ENCODE results near the gene TLL2.

DNA sequence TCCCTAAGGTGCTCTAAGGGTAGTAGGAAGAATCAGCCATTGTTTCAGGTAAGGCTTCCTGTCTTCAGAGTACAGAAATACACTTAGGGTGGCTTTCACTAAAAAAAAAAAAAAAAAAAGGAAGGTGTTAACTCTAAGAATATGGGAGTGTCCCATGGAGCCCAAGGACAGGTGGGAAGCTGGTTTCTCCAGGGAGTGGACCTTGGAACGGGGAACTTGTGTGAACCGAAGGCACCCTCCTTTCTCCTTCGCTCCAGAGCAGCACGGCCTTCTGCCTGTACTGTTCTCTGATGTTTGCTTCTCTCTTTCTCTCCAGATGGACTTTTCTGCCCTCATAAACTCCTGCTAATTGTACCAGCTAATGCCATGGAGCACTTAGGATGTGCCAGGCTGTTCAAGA lies 161.1 kb downstream of the TLL2 start:
- TF ChIP-seq, protein P1, sequence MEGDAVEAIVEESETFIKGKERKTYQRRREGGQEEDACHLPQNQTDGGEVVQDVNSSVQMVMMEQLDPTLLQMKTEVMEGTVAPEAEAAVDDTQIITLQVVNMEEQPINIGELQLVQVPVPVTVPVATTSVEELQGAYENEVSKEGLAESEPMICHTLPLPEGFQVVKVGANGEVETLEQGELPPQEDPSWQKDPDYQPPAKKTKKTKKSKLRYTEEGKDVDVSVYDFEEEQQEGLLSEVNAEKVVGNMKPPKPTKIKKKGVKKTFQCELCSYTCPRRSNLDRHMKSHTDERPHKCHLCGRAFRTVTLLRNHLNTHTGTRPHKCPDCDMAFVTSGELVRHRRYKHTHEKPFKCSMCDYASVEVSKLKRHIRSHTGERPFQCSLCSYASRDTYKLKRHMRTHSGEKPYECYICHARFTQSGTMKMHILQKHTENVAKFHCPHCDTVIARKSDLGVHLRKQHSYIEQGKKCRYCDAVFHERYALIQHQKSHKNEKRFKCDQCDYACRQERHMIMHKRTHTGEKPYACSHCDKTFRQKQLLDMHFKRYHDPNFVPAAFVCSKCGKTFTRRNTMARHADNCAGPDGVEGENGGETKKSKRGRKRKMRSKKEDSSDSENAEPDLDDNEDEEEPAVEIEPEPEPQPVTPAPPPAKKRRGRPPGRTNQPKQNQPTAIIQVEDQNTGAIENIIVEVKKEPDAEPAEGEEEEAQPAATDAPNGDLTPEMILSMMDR (IDR thresholded peaks at IDR 0.05) = no peak
- TF ChIP-seq KDM1A (IDR thresholded peaks at IDR 0.05; ENCODE audit: low read depth) (no peak), JUN (IDR thresholded peaks at IDR 0.05) (no peak), EP300 (IDR thresholded peaks at IDR 0.05) (no peak), POLR2AphosphoS2 (conservative IDR thresholded peaks at IDR 0.05; ENCODE audit: low read length) (no peak), POLR2A (IDR thresholded peaks at IDR 0.05; ENCODE audit: low read length) (no peak), JUNB (IDR thresholded peaks at IDR 0.05) (no peak), RNF2 (IDR thresholded peaks at IDR 0.05; ENCODE audit: borderline replicate concordance, low read depth) (no peak), NFE2L2 (conservative IDR thresholded peaks at IDR 0.05; ENCODE audit: low read length) (no peak), EHMT2 (IDR thresholded peaks at IDR 0.05; ENCODE audit: low read depth) (no peak)
- TF ChIP-seq, protein P2, sequence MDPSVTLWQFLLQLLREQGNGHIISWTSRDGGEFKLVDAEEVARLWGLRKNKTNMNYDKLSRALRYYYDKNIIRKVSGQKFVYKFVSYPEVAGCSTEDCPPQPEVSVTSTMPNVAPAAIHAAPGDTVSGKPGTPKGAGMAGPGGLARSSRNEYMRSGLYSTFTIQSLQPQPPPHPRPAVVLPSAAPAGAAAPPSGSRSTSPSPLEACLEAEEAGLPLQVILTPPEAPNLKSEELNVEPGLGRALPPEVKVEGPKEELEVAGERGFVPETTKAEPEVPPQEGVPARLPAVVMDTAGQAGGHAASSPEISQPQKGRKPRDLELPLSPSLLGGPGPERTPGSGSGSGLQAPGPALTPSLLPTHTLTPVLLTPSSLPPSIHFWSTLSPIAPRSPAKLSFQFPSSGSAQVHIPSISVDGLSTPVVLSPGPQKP (IDR thresholded peaks at IDR 0.05; ENCODE audit: low read depth, low read length) = no peak
- TF ChIP-seq, protein P3, sequence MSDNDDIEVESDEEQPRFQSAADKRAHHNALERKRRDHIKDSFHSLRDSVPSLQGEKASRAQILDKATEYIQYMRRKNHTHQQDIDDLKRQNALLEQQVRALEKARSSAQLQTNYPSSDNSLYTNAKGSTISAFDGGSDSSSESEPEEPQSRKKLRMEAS (IDR thresholded peaks at IDR 0.05) = no peak
- TF ChIP-seq, protein P4, sequence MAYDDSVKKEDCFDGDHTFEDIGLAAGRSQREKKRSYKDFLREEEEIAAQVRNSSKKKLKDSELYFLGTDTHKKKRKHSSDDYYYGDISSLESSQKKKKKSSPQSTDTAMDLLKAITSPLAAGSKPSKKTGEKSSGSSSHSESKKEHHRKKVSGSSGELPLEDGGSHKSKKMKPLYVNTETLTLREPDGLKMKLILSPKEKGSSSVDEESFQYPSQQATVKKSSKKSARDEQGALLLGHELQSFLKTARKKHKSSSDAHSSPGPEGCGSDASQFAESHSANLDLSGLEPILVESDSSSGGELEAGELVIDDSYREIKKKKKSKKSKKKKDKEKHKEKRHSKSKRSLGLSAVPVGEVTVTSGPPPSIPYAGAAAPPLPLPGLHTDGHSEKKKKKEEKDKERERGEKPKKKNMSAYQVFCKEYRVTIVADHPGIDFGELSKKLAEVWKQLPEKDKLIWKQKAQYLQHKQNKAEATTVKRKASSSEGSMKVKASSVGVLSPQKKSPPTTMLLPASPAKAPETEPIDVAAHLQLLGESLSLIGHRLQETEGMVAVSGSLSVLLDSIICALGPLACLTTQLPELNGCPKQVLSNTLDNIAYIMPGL (CRISPR knock-in tag; IDR thresholded peaks at IDR 0.05; ENCODE audit: borderline replicate concordance) = no peak
- TF ChIP-seq, protein P5, sequence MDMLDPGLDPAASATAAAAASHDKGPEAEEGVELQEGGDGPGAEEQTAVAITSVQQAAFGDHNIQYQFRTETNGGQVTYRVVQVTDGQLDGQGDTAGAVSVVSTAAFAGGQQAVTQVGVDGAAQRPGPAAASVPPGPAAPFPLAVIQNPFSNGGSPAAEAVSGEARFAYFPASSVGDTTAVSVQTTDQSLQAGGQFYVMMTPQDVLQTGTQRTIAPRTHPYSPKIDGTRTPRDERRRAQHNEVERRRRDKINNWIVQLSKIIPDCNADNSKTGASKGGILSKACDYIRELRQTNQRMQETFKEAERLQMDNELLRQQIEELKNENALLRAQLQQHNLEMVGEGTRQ (IDR thresholded peaks at IDR 0.05) = no peak
